NCI-H748 (cell line): ENCODE measurements around the gene PFN1.

ENCODE experiments used
- DNase-seq: peaks from one replicate; lab custom pipeline; 2025; ENCODE audit not compliant: unreplicated experiment; lab: John Stamatoyannopoulos, UW

The PFN1 gene

DNA sequence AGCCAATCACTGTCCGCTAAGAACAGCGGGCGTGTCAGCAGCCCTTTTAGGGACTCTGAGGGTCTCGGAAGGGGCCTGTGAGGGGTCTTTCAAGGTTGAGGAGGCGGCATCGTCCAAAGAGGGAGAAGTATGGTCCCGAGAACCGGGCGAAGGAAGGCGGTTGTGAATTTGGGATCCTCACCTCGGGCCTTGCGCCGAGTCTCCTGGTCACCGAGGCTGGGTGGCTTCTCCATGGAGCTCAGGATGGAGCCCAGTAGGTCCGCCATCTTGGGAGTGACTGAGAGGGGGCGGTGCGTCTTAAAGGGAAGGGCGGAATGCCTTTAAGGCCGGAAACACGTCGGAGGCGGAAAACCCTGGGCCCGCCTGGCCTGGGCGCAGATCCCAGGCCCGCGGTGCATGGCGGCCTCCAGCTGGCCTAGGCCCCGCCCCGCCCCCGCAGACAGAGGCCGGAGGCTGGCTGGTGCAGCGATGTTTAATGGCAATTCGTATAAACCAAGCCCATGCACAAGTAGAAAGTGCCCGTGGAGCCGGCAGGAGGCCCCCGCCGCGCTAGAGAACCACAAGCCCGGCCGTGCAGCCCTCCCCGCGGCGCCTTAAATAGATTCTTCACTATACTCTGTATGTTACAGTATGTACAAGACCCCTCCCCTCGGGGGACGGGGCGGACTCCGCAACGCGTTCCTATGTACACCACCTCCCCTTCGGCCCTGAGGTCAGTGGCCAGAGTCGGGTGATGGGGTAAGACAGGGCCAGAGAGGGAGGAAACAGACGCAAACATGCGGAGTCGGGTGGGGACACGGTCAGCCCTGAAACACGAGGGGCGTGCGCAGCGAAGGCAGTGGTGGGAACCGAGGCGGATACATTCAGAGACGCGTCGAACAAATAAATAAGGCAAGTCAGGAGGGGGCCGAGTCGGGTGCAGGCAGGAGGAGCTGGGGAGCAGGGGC is 19.5 kb upstream of the PFN1 start, which contains the start of gene SPAG7:
TSS of gene SPAG7 (minus strand) at position 279 of the 947 bp plus-strand sequence. CDS start at position 266, 13 bp downstream.
- DNase-seq: peak; percentile 97

DNA sequence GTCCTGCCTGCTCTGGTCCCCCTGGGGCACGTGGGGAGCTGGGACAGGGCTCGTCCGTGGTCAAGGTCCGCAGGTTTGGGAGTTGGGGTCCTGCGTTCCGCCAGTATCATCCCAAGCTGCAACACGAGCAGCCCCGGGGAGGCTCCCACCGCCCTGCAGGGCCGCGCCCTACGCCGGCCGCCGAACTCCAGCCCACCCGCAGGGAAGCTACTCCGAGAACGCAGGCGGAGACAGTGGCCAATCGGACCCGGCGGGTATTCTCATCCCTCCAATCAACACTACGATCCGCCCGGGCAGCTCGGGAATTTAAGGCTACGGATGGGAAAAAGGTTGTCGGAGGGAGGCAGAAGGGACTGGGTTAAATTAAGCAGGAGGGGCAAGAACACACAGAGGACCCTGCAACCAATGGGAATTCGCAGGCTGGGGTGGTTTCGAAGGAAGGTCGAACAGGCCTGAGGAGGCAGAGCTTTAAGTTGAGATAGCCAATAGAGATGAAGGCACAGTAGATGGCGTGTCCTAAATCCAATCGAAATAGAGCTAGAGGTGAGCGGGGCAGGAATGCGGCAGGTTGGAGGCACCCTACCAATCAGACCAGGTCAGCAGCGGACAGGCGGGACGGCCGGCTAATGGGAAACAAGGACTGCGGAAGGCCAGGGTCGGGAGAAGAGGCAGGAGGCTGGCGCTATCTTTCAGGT is 18.7 kb upstream of the PFN1 start:
- DNase-seq: peak; percentile 100

DNA sequence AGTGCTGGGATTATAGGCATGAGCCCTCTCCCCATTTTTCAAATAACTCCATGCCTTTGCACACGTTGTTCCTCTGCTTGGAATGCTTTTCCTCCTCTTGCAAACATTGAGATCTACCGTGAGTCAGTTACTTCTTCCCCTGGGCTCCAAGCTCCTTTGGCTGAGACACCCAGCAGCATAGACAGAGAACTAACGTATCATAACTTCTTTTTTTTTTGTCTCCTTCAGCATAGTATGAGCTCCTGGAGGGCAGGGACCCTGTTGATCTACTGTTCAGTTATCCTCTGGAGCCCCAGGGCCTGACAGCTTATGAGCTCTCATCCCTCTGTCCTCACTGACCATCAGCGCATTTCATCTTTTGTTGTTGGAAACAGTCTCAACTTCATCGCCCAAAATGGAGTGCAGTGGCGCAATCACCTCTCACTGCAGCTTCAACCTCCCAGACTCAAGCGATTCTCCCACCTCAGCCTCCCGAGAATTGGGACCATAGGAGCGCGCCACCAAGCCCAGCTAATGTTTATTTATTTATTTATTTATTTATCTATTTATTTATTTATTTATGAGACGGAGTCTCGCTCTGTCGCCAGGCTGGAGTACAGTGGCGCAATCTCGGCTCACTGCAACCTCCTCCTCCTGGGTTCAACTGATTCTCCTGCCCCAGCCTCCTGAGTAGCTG is 17.1 kb upstream of the PFN1 start:
- no peak for DNase-seq

DNA sequence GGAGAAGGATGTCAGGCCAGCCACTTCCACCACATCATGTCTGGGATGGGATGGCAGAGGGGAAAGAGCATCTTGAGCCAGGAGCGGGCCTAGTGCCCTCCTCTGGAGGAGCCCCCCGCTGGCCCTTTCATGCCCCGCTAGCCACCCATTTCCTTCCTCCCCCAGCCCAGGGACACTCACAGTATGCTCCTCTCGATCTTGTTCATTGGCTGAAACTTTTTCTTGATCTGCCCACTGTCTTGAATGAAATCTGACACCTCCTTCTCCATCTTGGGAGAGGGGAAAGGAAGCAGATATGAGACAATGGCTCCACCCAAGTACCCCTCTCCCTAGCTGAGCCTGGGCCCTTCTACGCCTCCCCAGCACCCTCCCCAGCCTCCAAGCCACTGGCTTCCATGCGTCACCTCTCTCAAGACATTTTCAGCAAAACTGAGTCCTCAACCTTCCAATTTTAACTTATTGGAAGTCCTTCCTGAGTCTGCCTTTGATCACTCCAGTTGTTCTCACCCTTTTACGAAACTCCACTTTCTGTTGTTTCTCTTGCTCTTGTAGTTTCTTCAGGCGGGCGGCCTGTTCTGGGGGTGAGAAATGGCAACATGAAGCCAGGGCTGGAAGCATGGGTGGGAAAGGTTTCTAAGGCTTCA is 12.1 kb upstream of the PFN1 start:
- no peak for DNase-seq

DNA sequence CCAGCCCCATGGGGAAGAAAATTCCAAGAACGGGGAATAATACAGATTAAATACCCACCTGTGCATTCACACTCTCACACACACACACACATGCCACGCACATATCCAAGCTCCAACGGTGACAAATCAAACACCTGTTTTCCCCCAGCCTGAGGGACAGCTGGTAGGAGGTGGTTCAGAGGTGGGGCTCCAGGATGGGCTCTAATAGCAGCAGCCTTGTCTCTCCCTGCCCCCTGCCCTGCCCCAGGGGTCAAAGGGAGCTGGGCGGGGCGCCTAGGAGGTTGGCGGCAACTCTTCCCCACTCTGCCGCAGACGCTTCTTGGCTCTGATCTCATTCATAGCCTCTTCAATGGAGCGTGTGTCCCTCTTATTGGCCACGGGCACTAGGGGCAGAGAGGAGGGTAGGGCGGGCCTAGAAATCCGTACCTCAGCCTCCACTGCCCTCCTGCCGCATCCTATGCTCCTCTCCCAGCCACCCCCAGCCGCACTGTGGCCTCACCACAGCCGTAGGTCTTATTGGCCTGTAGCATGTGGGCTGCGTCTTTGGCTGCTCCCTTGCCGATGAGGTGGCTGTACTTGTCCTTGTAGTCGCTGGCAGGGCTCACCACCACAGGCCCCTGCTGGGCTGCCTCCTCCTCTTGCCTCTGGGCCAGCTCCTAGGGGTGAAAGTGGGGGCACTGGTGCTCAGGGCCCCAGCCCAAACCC is 11.1 kb upstream of the PFN1 start:
- no peak for DNase-seq

DNA sequence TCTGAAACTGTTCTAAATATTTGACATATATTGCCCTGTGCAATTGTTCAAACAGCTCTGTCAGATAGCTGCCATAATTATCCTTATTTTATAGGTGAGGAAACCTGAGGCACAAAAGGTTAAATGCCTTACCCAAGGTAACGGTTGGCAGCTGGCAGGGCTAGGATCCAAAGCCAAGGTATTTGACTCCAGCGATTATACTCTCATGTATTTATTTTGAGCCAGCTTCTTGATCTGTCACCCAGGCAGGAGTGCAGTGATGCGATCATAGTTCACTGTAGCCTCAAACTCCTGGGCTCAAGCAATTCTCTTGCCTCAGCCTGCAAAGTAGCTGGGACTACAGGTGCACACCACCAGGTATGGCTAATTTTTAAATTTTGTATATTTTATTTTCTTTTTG is 9.8 kb upstream of the PFN1 start:
- no peak for DNase-seq

DNA sequence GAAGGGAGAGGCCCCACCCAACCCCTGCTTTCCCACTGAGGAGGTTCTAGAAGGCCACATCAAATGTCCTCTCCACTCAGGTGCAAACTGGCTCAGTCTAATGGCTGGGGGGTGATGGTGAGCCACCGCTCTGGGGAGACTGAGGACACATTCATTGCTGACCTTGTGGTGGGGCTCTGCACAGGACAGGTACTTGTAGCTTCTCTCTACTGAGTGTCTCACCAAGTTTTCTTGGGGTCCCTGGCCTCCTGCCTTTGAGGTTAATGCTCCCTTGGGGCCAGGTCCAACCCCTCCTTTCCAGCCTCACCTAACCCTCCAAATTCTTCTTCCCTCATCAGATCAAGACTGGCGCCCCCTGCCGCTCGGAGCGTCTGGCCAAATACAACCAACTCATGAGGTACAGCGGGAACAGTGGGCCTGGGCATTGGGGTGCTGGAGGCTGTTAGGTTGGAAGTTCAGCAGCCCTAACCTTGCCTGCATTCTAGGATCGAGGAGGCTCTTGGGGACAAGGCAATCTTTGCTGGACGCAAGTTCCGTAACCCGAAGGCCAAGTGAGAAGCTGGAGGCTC is 8.2 kb upstream of the PFN1 start:
- DNase-seq: no peak

DNA sequence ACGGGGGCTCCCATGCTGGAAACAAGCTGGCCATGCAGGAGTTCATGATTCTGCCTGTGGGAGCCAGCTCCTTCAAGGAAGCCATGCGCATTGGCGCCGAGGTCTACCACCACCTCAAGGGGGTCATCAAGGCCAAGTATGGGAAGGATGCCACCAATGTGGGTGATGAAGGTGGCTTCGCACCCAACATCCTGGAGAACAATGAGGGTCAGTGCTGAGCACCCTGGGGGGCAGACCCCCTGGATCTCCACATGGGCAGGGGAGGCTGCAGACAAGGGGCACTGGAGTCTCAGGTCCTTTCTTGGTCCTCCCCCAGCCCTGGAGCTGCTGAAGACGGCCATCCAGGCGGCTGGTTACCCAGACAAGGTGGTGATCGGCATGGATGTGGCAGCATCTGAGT is 6.8 kb upstream of the PFN1 start:
- DNase-seq: no peak

DNA sequence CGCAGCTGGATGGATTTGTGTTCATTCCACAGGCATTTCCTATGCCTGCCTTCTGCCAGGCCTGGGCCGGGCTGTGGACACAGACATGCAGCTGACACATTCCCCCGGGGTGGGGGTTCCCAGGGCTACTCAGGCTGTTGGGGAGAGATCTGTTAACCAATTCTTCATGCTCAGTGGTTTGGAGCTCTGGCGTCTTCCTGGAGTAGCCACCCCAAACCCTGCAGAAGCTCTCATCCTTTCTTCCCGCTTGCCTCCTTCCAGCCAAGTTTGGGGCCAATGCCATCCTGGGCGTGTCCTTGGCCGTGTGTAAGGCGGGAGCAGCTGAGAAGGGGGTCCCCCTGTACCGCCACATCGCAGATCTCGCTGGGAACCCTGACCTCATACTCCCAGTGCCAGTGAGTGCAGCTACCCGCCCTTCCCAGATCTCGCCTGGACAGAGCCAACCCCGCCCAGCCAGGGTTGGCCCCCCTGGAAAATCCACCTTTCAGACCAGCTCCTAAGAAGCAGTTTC is 5.2 kb upstream of the PFN1 start:
- DNase-seq: no peak

DNA sequence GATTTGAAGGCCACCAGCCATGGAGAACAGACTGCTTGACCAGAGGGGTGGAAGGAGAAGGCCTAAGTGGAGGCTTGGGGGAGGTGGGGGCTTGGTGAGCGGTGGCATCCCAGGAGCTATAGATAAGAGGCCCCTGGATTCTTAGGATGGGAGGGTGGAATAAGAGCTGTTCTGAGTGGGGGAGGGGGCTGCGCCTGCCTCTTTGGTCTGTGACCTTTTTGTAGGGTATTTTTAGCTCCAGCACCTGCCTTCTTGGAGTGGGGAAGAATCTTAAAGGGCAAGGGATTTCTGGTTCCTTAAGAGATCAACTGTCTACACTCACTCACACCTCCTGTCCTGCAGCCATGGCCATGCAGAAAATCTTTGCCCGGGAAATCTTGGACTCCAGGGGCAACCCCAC is 3.2 kb upstream of the PFN1 start:
- no peak for DNase-seq

DNA sequence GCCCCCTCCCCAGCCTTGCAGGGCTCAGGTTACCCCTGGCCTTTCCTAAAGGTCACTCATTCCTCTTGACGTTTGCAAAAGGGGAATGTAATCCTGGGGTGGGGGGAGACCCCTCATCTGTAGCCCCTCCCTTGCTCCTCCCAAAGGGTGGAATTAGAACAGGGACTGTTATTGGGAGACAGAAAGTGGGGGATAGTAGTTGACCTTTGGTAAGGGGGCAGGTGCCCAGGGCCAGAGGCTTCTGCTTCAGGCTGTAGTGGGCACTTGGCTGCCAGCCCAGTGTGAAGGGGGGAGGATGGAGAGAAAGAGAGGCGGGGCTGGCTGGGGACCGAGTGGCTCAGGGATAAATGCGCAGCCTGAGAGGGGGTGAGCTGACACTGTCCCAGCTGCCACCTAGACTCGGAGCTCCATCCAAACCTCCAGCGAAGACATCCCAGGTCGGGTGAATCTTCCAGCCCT is 2.4 kb upstream of the PFN1 start, which contains the start of gene ENO3:
TSS of gene ENO3 (plus strand) at position 374 of the 459 bp plus-strand sequence. CDS start 711 bp downstream, outside the sequence.
- DNase-seq: peak; percentile 57

DNA sequence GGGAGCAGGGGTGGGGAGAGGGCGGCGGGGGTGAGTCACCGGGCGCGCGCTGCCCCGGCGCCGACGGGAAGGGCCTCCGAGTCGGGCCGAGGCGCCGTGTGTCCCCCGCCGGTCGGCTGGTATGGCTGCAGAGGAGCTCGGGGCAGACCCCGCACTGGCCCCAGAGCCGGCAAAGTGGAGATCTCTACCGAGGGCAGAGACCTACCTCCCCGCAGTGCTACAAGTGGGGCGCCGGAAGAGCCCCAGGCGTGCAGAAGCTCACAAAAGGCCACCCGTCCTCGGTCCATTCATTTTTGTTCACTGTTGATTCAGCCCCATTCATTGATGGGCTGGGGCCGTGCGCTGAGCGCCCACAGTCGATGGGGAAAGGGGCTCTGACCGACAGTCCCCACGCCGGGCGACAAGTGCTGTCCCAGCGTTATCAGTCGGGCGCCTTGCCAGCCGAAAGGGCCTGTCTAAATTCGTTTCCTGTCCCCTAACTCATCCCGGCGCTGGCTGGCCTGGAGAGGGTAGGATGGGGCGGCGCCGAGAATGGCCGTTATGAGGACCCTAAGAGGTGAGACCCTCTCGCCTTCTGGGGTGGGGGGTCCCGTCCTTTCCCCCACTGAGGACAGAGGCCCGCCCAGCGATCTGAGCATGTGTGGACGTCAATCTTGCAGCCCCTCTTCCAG is 1.9 kb upstream of the PFN1 start:
- no peak for DNase-seq

DNA sequence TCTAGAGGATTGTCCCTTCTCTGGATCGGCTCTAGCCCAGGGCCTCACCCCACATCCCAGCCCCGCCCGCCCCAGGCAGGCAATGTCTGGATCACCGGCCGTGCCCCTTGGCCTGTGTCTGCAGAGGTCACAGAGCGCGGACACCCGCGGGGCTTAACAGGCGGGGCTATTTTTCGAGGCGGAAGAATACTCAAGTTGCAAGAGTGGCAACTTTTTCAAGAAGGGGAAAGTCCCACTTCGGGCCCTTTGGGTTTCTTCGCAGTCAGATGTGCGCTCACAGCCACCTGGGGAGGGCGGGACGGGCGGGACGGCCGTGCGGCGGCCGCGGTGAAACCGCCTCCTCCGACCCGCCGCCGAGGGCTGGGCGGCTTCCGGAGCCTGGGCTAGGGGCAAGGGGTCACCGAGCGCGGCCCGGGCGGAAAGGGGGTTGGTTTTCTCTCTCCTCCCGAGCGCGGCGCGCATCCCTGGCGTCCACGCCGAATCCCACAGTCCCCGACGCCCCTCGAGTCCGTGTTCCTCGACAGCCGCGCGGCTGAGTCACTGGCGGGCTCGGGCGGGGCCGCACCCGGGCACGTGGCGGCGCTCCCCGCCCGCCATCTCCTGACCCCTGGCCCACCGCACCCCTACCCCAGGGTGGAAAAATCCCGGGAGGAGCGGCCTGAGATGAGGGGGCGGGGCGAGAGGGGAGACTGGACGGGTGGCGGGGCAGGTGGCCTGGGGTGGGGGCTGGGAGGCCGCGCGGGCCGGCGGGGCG is 1.2 kb upstream of the PFN1 start:
- peak; percentile 88 for DNase-seq

DNA sequence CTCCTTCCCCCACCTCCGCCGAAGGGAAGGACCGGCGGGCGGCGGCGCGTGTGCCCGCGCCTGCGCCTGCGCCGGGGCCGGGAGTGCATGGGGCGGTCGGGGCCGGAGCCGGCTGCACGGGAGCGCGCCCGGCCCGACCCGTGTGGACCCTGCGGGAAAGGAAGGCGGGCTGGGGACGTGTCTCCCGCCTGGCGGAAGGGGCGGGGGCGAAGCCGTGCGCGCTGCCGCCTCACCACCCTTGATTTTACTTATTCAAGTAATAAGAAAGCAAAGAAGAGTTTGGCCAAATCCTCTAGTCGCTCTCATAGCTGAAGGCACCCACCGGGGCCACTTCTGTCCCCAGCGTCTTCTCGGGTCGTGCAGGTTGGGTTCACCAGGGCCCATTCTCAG is 596 bp upstream of the PFN1 start:
- DNase-seq: peak; percentile 94

DNA sequence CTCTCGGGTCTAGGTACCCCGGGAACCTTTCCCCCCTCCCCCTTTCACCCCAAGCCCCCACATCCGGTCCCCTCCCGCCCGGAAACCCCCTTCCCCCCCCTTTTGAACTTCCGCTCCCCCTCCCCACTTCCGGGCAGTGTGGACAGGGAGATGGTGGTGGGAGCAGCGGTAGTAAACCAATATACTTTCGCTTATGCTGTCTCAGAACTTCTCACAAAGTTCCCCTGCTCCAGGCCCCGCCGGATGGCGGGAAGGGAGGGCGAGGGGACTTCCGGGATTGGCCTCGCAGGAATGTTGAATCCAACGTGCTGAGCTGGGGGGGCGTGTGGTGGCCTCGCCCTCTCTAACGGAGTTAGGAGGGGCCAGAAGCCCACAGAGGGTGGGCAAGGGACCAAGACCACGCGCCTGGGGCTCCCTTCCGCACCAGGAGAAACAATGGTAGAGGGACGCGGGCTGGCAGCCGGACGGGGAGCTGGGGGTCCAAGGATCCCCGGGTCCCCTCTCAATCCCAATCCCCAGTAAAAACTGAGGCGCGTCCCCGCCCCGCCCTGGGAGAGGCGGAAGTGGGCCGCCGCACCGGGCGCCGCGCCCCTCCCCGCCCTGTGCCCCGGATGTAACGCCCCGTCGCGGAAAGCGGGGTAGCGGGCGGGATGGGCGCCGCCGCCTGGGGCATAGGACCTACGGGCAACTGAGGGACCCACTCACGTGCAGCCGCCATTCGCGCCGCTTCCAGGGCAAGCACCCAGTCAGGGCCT is 742 bp downstream of the PFN1 start:
- DNase-seq: peak; percentile 66

DNA sequence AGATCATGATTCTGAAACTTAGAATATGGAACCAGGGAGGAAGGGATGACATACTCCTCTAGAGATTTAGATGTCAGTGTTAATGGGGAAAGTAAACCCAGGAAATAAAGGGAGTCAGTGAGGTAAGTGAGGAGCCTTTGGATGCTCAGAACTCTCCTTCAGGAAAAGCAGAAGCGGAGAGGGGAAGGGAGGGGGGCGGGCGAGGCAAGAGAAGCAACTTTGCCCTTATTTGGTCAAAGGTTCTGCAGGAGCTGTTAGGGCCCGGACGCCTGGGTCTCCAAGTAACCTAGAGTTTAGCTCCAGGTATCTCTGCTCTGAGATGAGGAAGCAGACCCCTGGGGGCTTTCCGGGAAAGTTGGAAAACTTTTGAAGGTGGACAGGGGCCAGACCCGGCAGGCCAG is 1.3 kb downstream of the PFN1 start:
- DNase-seq: peak; percentile 56

DNA sequence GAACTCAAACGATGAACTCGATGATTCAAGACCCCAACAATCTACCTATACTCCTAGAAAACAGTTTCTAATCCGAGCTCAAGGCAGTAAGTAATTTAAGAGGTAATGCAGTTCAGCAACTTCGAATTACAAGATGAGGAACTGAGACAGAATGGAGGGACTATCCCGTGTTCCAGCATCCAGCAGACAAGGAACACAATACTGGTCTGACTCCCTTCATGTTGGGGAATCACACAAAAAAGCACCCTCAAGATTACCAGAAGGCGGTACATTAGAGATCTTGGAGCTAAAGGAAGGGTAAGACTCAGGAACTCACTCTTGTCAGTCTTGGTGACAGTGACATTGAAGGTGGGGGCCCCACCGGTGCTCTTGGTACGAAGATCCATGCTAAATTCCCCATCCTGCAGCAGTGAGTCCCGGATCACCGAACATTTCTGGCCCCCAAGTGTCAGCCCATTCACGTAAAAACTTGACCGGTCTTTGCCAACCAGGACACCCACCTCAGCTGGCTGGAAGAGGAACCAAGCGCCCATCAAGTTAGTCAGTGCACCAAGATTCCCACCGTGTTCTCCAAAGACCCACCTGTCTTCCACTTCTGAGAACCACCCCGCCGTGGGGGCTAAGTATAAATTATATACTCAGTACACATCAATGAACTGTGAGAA is 1.9 kb downstream of the PFN1 start:
- DNase-seq: no peak
